ENCODE measurements around the gene KEL. TPM values are rescaled to one million over a fixed set of nuclear protein-coding genes. Genes with fewer than 3 reads are reported as not detected.

KEL gene
- total RNA-seq, 2 donors from 2014 or later: 0.09 to 61.5 TPM

- no peak overlapping the region for H3K27ac ChIP-seq
- intact Hi-C loops (cut with DNase I): no loop called here
- no peak for DNase-seq (ENCODE audit: low spot score)
- no peaks in the 10 kb centered on the region for H3K36me3 ChIP-seq
- no peaks in the 10 kb centered on the region for H3K27me3 ChIP-seq (replicated peaks; ENCODE audit: insufficient read depth)
- H3K4me1 ChIP-seq (replicated peaks): no peaks in the 10 kb centered on the region
- H3K9me3 ChIP-seq: no peaks in the 10 kb centered on the region
- 100% methylated on average over 3 of the region's 3 CpGs for WGBS
- no peak overlapping the region for H3K4me3 ChIP-seq
- TF ChIP-seq POLR2A (IDR thresholded peaks at IDR 0.05) (no peak), CTCF (IDR thresholded peaks at IDR 0.05) (no peak), POLR2AphosphoS5 (IDR thresholded peaks at IDR 0.05) (no peak)
Observed at GRCh38 chr7:142919656-142920055, 42.5 kb downstream of the KEL start.

GRCh38 chr7:142918901-142919300, 43.3 kb downstream of the KEL start:
- Histone ChIP-seq H3K27me3 (replicated peaks; ENCODE audit: insufficient read depth) (no peaks in the 10 kb centered on the region), H3K27ac (no peak overlapping the region), H3K9me3 (no peaks in the 10 kb centered on the region), H3K4me1 (replicated peaks) (peaks cover 2% of the 10 kb centered on the region), H3K4me3 (no peak overlapping the region), H3K36me3 (no peaks in the 10 kb centered on the region)
- TF ChIP-seq POLR2A (IDR thresholded peaks at IDR 0.05): no peak
- TF ChIP-seq CTCF (IDR thresholded peaks at IDR 0.05): no peak
- TF ChIP-seq POLR2AphosphoS5 (IDR thresholded peaks at IDR 0.05): no peak
- WGBS: 74% methylated on average over 2 of the region's 2 CpGs
- intact Hi-C loops (cut with DNase I): no loop called here
- no peak for DNase-seq (ENCODE audit: low spot score)

GRCh38 chr7:142917447-142917846, 44.7 kb downstream of the KEL start:
- peaks cover 2% of the 10 kb centered on the region for H3K4me1 ChIP-seq (replicated peaks)
- intact Hi-C loops (cut with DNase I): no loop called here
- no peak for DNase-seq (ENCODE audit: low spot score)
- H3K27ac ChIP-seq: no peak overlapping the region
- H3K27me3 ChIP-seq (replicated peaks; ENCODE audit: insufficient read depth): no peaks in the 10 kb centered on the region
- no peaks in the 10 kb centered on the region for H3K36me3 ChIP-seq
- no peak for TF ChIP-seq CTCF (IDR thresholded peaks at IDR 0.05)
- no peak for TF ChIP-seq POLR2A (IDR thresholded peaks at IDR 0.05)
- no peak for TF ChIP-seq POLR2AphosphoS5 (IDR thresholded peaks at IDR 0.05)
- 81% methylated on average over 3 of the region's 3 CpGs for WGBS
- no peaks in the 10 kb centered on the region for H3K9me3 ChIP-seq
- no peak overlapping the region for H3K4me3 ChIP-seq

GRCh38 chr7:142916508-142916907, 45.7 kb downstream of the KEL start:
- no peak for DNase-seq (ENCODE audit: low spot score)
- H3K4me1 ChIP-seq (replicated peaks): peaks cover 2% of the 10 kb centered on the region
- H3K4me3 ChIP-seq: no peak overlapping the region
- WGBS: 38% methylated on average over 2 of the region's 2 CpGs
- no peaks in the 10 kb centered on the region for H3K36me3 ChIP-seq
- intact Hi-C loops (cut with DNase I): no loop called here
- H3K9me3 ChIP-seq: no peaks in the 10 kb centered on the region
- TF ChIP-seq POLR2AphosphoS5 (IDR thresholded peaks at IDR 0.05) (no peak), CTCF (IDR thresholded peaks at IDR 0.05) (no peak), POLR2A (IDR thresholded peaks at IDR 0.05) (no peak)
- no peaks in the 10 kb centered on the region for H3K27me3 ChIP-seq (replicated peaks; ENCODE audit: insufficient read depth)
- H3K27ac ChIP-seq: no peak overlapping the region

- no peak for DNase-seq (ENCODE audit: low spot score)
- H3K4me3 ChIP-seq: no peak overlapping the region
- H3K4me1 ChIP-seq (replicated peaks): peaks cover 2% of the 10 kb centered on the region
- no peaks in the 10 kb centered on the region for H3K9me3 ChIP-seq
- 92% methylated on average over 8 of the region's 8 CpGs for WGBS
- no peak overlapping the region for H3K27ac ChIP-seq
- H3K27me3 ChIP-seq (replicated peaks; ENCODE audit: insufficient read depth): no peaks in the 10 kb centered on the region
- H3K36me3 ChIP-seq: no peaks in the 10 kb centered on the region
- intact Hi-C loops (cut with DNase I): no loop called here
- TF ChIP-seq POLR2A (IDR thresholded peaks at IDR 0.05): no peak
- TF ChIP-seq CTCF (IDR thresholded peaks at IDR 0.05): no peak
- no peak for TF ChIP-seq POLR2AphosphoS5 (IDR thresholded peaks at IDR 0.05)
Observed at GRCh38 chr7:142915315-142915714, 46.8 kb downstream of the KEL start.
